CD4-positive, alpha-beta T cell treated with Interleukin-12 subunit alpha and Interleukin-12 subunit beta, for 1 hour (primary cell): ENCODE measurements around the gene CUZD1.

Source experiments
- DNase-seq: peaks from one replicate; pipeline ENCODE4 v3.0.0-alpha.2; 2020

Gene CUZD1

DNA sequence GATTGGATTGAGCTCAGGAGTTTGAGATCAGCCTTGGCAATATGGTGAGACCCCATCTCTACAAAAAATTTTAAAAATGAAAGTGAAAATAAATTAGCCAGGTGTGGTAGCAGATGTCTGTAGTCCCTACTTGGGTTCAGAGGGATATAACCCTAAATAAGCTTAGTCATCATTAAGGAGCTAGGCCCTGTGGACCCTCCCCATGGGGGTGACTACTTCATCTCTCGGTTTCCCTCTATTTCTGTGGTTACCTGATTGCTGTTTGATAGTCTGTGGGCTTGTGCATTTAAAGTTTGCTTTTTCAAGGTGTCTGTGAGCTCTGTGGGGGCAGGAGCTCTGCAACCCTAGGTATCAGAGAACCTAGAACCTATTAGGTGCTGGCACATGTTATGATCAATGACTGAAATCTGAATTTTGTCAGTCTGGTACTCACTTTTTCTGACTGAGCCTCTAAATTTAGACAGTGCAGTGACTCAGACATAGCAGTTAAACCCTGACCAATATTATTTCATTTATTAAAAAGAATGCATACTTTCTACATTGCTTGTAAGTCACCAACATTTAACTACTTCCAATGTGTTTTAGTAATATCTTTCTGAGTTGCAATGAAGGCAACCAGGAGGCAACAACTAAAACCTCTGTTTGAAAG, 8.1 kb upstream of the CUZD1 start:
- DNase-seq, result no peak

DNA sequence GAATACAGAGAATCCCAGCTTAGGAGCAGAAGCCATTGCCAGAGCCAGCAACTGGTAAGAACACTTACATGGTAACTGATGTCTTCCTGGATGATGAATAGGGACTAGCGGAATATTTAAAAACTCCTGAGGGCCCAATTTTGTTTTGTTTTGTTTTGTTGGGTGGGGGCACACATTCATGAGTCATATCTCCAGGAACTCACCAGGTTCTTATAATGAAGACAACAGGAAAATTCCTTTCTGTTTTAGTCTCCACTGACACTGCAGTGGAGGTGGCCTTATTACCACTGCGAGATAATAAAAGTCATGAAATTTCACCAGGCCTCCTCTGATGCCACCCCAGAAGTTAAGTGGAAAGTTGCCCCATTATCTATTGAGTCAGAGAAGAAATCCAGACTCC, 6.6 kb upstream of the CUZD1 start:
- DNase-seq, result no peak

DNA sequence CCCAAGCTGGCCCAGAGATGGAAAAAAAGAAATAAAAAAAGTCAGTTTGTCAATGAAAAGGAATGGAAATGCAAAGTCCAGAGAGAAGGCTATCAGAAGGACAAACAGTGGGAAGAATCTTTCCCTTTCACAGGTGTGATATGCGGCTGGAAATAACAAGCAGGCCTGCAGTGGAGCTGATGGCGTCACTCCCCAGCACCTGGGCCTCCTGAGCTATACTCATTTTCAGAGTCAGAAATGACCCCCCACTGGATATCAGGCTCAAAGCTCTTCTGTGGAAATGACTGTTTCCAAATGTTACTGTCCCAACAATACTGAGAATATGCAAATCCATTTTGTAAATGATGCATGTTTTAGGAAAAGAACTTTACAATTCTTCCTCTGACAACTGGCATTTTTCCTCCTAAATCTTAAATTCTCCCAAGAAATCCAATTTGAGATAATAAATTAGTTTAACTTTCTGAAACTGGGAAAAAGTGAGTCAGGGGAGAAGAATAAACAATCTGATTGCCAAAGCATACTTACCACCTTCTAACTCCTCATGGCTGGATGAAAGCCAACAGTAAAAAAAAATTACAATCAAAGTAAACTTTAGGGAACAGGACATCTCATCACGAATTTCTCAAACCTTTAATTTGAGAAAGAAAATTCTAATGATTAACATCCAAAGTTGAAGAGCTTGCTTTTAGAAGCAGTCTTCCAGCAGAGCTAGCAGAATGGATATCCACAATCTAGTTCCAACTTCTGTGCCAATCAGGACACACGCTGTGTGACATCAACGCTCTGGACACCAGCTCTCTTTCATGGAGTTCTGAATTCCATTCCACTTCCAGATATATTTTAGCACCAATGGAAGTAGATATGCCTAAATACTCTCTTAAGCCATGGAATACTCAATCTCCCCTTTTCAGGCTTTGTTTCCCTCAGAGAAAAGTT, 5.3 kb upstream of the CUZD1 start:
- DNase-seq, result no peak

DNA sequence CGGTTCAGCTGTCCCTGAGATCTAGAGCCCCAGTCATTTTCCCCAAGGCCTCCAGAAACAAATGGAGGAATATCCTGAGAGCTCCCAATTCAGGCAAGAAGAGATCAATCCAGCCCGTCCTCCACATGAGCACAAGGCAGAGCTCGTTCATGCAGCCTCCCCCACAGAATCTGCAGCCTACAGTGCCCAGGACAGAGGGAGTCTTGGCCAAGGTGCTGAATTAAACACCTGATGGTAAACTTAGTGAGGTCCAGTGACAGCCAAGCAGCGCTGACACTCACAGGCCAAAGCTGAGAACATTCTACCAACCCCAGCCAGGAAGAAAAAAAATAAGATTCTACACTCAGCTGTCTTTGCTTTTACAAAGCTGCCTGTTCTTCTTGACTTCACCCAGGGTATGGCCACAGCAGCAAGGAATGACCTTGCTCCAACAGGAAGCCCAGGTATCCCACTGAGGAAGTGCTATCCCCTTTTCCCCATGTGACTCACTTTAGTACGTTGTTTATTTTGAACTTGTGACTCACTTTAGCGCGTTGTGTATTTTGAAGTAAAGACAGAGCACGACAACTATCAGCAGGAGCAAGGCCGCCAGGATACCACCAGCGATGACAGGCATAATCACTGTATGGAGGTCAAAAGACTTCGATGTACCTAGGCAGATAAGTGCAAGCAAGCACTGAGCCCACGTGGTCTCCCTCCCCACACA, 4.4 kb upstream of the CUZD1 start:
- no peak for DNase-seq

DNA sequence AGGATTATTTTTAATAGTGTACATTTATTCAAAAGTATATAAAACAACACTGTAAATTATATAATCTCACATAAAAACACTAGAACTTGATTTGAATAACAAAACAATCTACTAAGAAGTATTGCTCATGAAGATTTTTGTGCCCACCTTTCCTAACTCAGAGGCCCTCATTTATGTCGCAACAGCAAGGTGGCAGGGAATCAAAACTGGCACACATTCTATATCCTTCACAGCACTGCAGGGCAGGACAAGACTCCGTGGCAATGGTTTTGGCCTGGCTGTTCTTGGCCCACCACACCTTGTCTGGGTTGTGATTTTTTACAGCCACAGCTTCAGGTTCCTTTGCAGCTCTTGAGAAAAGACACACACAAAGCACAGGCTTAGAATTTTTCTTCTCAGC, 3.4 kb upstream of the CUZD1 start:
- DNase-seq, result no peak

DNA sequence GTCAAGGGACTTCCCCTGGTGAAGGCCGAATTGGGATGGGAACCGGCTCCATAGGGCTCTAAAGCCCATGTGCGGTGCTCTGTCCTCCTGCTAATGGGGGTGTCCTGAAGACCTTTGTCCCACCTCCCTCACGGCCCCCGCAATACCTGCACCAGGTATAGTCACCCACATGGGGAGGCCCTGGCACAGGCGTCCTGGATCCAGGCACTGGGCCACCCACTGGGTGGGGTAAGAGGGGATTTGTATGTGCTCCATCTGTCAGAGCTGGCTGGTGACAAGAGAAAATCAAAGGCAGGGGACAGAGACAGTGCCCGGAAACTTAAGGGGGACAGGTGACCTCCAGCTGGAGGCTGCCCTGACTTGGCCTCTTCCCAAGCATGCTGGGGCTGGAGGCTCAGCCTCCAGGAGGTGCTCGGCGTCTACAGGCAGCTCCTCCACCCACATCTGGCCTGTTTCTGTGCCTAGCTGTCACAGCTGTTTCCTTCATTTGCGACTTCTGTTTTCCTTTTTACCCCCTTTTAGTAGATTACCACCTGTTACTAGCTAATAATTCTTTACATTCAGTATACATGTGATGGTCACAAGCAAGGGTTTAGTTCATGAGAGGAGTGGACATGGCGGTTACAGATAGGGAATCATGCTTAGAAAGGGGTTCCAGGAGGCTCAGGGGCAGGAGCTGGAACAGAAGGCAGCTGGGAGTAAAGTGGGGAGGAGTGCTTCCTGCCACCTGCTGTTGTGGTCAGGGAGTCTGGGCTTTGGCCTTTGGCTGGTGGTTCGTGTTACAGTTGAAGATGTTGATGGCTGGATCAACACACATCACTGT, 2.3 kb upstream of the CUZD1 start:
- DNase-seq, result no peak

DNA sequence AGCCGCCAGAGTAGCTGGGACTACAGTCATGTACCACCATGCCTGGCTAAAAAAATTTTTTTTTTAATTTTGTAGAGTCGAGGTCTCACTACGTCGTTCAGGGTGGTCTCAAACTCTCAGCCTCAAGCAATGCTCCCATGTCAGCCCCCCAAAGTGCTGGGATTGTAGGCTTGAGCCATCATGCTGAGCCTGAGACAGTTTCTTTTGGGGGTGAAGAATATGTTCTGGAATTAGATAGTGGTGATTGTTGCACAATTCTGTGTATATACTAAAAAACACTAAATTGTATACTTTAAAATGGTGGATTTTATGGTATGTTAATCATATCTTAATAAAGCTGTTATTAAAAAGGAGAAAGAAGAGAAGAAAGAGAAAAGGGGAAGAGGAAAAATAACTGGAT, 1.5 kb downstream of the CUZD1 start:
- DNase-seq, result no peak

DNA sequence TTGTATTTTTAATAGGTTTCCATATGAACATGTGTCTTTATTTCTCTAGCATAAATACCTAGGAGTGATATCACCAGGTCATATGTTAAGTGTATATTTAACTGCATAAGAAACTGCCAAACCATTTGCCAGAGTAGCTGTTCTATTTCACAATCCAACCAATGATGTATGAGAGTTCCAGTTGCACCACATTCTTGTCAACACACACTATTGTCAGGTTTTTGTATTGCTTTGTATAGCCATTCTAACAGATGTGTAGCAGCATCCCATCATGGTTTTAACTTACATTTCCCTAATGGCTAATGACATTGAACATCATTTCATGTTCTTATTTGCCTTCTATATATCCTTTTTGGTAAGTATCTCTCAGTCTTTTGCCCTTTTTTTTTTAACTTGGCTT, 4.1 kb downstream of the CUZD1 start:
- DNase-seq, result no peak

DNA sequence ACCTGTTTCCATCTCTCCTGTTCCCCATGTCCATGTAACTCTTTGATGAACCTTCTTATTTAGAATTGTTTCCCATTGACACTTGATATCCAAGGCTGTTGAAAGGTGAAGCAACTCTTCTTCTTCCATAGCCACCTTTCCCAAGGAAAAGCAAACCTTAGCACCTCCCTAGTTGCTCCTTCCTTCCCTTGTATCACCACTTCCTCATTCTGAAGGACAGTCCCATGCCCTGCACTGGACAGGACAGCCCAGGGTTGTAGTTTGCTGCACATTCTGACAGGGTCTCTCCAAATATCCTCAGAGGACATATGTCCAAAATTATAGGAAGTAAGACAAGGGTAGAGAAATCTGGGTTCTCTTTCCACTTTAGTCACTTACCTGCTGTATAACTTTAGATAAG, 6.2 kb downstream of the CUZD1 start:
- DNase-seq, result no peak

DNA sequence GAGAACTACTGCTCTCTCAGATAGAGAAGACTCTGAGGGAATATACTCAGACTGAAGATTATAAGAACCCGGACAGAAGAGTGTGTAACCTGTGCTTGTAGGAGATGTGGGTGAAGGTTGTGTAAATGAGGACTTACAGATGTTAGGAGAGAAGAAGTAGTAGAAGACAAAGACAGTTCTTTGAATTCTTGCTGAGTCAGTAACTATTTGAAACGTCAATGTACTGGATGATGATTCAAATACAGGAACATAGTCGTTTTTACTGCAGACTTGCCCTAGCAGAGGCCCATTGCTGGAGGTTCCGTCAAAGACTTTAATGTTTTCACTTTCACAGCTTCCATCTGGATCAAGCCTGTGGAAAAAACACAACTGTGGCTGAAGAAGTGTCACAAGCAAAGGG, 6.8 kb downstream of the CUZD1 start:
- no peak for DNase-seq

DNA sequence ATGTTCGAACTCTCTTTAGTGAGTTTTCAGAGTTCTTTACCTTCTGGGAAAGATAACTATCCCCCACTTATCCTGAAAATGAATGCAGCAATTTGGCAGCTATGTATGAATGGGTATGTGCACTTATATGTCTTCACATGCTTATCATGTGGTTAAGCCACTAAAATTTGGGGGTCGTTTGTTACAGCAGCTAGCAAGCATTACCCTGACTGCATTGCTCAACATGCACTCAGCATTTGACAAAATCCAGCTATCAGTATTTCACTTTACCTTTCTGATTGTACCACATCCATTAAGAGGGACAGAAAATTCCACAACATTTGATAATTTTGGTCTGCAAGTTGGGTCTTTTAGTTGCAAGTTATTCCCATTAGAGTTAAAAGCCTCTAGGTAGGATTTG, 9.7 kb downstream of the CUZD1 start:
- DNase-seq, result no peak

DNA sequence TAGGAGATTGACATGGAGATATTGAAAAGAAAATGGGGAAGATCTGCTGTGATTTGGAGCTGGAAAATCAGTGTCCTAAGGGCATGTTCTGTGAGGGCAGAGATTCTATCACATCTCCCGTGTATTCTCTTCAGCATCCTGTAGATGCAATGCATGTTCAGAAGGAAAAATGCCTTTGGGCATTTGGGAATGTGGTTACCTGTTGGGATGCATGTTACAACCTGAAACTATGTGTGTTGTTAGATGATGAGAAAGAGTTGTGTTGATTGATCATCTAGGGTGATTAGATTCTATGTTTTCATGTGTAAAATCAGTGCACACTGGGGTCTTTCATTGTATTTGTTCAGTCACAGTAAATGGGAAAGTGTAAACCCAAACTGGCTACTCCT, 14.7 kb downstream of the CUZD1 start:
- no peak for DNase-seq

DNA sequence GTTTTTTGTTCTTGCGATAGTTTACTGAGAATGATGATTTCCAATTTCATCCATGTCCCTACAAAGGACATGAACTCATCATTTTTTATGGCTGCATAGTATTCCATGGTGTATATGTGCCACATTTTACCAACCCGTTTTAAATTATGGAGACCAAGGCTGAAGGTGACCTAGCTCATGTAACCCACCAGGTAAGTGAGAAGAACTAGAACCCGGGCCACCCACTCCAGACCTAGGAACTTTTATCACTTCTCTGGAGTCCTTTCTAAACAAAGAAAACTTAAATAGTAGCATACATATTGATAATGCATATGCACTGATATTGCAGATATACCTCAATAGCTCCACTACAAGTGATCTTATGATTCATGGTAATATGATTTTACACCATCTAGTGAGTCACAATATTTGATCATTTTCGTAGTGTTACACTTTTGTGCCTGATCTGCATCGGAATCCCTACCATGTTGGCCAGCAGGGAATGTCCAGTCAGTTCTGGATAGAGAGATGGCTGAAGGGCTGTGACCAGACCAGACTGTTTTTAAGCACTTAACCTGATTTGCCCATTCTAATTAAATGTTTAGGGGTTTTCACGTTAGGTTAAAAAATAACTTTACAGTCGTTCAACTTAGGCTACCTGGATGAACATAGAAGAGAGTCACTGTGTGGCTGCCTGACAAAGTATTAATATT, 15.2 kb downstream of the CUZD1 start:
- DNase-seq, result no peak

DNA sequence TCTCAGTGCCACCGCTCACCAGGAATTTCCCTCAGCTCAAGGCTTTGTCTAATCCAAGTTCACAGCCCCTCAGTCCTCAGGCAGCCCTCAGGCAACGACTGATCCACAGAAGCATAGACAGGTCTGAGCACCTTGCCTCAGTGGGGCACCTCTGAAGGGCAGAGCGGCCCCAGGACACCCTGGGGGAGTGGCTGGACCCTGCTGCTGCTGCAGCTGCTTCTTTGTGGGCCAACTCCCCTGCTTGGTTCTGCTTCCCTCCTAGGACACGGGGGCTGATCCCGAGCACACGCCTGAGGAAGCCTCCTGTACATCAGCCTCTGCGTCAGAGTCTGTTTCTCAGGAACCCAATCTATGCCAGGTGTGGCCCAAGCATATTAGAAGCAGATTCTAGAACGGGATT, 16.2 kb downstream of the CUZD1 start:
- no peak for DNase-seq

DNA sequence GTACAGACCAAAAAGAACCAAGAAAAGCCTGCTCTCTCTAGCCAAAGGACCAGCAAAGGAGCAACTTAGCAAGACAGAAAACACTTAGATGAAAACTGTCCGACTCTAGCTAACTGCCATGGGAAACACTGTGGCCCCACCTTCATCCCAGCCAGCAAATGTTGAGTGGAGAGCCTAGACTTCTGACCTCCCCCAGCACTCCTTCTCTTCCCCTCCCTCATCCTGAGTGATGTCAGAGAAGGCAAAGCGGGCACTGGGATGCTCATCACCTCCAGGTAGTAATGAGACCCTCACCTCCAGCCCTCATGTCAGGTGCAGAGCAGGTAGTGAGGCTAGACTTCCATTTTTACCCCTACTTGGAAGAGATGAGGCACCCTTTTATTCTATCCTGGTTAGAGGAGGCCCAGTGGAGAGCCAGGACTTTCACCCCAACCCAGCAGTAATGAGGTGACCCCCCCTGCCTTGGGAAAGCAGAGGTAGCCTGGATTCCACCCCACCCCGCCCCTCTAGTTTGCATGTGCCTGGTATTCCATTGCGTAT, 16.9 kb downstream of the CUZD1 start:
- DNase-seq, result no peak

DNA sequence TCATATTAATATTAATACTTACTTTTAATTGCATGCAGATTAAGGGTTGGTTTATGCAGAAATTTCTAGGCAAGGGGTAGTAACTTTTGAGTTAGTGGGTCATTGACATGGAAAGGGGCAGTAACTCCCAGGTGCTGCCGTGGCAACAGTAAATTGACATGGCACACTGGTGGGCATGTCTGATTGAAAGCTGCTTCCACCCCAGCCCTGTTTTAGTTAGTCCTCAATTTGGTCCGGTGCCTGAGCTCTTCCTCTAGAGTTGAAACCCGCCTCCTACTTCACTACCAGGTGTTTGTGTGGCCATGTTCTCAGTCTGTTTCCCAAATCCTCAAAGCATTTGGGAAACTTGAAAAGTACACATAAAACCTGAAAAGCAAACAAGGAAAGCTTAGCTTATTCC, 18.4 kb downstream of the CUZD1 start:
- DNase-seq, result no peak

DNA sequence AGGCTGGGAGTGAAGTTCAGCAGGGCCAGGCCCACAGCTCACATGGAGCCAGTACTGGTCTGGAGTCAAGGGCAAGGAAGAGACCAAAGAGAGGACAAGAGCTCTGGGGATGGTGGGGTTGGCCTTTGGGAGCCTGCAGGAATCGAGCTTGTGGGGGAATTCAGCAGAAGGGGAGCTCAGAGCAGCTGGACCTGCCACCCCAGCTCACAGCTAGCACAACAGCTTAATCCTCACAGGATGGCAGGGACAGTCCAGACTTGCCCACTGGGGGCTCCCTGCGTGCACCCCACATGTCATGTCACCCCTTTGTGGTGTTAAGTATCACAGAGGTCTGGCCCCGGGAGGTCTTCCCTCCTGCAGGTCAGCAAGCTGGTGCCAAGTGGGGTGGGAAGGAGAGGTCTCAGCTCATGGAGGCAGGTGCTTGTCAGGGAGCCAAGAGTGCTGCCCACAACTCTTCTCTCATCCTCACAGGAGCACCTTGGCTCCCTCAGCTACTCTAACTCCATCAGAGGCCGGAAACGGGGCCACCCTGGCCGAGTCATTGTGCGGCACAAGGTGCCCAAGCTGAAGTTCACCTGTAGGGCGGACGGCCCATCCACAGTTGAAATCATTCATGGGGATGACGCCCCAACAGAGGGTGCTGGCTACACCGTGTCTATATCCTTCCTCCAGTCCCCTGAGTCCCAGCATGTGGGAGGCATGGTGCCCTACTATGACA, 22.5 kb downstream of the CUZD1 start:
- DNase-seq, result no peak

DNA sequence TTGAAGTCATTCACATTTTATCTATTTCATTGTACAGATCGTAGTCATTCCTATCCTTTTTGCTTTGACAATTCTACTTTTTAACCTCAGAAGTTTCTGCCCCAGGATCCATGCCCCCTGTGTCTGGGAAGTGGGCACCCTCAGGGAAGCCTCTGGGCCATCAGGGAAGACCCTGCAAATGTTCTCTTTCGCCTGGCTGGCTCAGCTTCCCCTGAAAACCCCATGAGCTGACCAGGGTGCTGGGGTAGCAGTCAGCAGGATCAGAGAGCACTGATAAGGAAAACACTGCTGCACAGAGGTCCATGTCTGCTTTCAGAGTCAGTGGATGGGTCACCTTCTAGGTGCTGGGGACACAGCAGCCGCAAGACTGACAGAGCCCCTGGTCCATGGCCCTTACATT, 23.8 kb downstream of the CUZD1 start:
- no peak for DNase-seq

DNA sequence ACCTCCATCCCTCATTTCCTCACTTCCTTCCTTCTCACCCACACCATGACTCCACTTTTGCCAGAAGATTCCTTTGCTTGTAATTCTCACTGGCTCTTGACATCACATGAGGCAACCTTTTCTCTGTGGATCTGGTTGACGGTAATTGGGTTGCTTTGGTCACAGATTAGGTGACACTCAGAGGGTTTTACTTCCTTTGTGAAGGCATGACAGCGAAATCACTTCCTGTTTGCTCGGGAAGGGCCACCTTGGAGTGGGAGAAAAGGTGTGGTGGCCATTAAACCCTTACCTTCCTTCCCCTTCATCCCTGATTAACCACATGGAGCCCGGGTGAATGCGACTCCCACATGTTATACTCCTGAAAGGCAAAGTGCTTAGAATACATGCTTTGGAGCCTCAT, 30.2 kb downstream of the CUZD1 start:
- DNase-seq, result no peak

DNA sequence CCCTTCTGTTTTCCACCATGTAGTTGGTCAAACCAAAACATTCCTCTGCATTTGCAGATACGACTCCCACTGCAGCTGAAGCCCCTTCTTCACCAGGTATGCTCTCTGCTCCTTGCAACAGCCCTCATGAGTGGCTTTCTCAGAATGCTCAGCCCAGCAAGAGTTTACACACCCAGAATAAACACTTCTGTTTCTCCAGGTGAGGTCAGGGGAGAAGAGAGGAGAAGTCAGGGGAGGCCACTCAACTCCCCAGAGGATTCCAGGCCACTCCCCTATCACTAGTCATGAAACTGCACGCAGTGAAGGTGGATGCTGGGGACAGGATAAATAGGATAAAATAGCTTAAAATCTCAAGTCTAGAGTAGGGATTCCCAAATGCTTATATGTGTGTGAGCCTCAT, 31.2 kb downstream of the CUZD1 start:
- no peak for DNase-seq

DNA sequence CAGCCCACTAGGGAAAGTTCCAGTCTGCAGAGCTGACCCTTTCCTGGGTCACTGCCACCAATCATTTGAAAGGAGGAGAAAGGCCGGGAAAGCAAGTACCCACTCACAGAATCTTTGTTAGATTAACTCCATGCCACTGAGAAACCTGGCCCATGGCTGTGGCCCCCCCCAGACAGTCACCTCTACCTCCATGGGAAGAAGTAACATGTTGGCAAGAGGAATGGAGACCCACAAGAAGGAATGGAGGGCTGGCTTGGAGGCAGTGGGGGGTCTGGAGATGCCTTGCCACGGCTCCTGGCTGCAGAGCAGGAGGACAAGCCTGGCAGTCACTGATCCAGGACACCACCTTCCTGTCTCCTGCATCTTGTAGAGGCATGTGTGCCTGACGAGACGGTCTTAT, 32.9 kb downstream of the CUZD1 start:
- no peak for DNase-seq

DNA sequence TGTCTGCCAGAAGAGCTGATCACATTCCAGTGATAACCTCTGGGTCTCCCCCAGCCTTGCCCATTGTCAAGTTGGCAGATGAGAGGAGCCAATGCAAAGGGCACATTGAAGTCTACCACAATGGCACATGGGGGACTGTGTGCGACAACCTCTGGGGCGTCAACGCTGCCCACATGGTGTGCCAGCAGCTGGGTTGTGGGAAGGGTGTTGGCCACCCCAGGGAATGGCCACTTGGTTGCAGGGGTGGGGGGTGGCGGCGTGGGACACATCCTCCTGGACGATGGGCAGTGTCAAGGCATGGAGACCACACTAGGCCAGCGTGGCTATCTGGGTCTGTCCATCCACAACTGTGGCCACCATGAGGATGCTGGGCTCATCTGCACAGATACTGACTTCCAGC, 43.4 kb downstream of the CUZD1 start:
- DNase-seq, result no peak
